ENCODE data around the gene KIF4A.

The KIF4A gene

GRCh38 chrX:70421618-70422017 is 131.7 kb downstream of the KIF4A start:
- Histone ChIP-seq H3K36me3 (peaks cover 40% of the 10 kb centered on the region), H3K27me3 (peaks cover 85% of the 10 kb centered on the region), H3K4me3 (no peak overlapping the region), H3K4me1 (no peaks in the 10 kb centered on the region), H4K20me1 (no peaks in the 10 kb centered on the region; the same call in 1 of the 2 replicates), H3K27ac (no peak overlapping the region), H3K9me3 (no peaks in the 10 kb centered on the region), H3K9ac (no peak overlapping the region), H3K4me2 (no peak overlapping the region)
- no peak for TF ChIP-seq Cebpa-rat (IDR thresholded peaks at IDR 0.05)

- Histone ChIP-seq H3K9me3 (no peaks in the 10 kb centered on the region), H3K27me3 (peaks cover 94% of the 10 kb centered on the region), H3K4me3 (no peak within 1 kb of the TSS), H3K27ac (no peak within 1 kb of the TSS), H3K4me2 (no peak within 1 kb of the TSS), H3K4me1 (no peaks in the 10 kb centered on the region), H3K36me3 (peaks cover 38% of the 10 kb centered on the region), H3K9ac (no peak within 1 kb of the TSS), H4K20me1 (no peaks in the 10 kb centered on the region; the same call in 1 of the 2 replicates)
- TF ChIP-seq Cebpa-rat (IDR thresholded peaks at IDR 0.05): no peak
These were observed 133.0 kb downstream of the KIF4A start, which contains the start of gene GDPD2 for GRCh38 chrX:70422851-70423341. Gene GDPD2 (plus strand): TSS chrX:70423314. CDS start chrX:70424985, 1,671 bp downstream.

DNA sequence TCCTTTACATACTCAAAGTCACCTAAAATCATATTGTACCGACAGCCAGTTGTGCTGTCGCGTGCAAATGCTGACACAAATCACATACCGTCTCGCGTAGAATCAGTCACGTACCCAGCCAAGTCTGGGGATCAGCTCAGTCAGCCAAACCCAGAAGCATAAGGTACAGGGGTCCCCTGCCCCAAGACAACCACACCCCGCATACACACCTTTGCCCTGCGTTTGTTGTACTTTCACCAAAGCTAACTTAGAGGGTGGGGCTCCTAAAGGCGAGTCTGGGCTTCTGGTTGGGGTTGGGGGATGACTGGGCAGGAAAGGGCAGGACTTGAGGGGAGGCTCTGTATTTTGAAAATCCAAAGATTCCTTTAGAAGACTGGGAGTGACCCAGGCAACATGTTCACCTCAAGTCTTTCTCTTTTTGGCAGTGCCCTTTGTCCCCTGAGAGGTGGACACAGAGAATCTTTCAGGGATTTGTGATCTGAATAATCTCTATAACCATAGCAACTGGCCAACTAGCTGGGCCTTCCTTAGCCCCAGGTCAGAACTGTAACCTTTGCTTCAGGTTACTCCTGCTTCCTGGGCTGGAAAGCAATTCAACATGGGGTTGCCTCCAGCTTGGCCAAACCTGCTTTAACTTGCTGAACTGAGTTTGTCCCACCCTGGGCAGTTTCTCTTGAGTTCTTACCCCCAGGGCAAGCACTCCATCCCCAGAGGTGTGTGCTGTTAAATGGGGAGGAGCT is 134.2 kb downstream of the KIF4A start:
- H3K9me3 ChIP-seq: no peaks in the 10 kb centered on the region
- no peak overlapping the region for H3K9ac ChIP-seq
- no peak for TF ChIP-seq Cebpa-rat (IDR thresholded peaks at IDR 0.05)
- H3K4me3 ChIP-seq: no peak overlapping the region
- no peaks in the 10 kb centered on the region for H3K4me1 ChIP-seq
- no peaks in the 10 kb centered on the region; the same call in 1 of the 2 replicates for H4K20me1 ChIP-seq
- H3K4me2 ChIP-seq: no peak overlapping the region
- peaks cover 93% of the 10 kb centered on the region for H3K27me3 ChIP-seq
- no peak overlapping the region for H3K27ac ChIP-seq
- peaks cover 25% of the 10 kb centered on the region for H3K36me3 ChIP-seq

- Histone ChIP-seq H3K9me3 (no peaks in the 10 kb centered on the region), H3K9ac (no peak overlapping the region), H3K4me1 (peaks cover 2% of the 10 kb centered on the region; the same call in 1 of the 2 replicates), H3K27me3 (peaks cover 93% of the 10 kb centered on the region), H3K36me3 (peaks cover 18% of the 10 kb centered on the region), H3K27ac (no peak overlapping the region), H3K4me3 (no peak overlapping the region), H4K20me1 (no peaks in the 10 kb centered on the region; the same call in 1 of the 2 replicates), H3K4me2 (no peak overlapping the region)
- no peak for TF ChIP-seq Cebpa-rat (IDR thresholded peaks at IDR 0.05)
These were observed 134.9 kb downstream of the KIF4A start for GRCh38 chrX:70424801-70425200.

- Histone ChIP-seq H3K4me1 (peaks cover 14% of the 10 kb centered on the region; the same call in 1 of the 2 replicates), H3K4me3 (no peak overlapping the region), H3K27me3 (peaks cover 91% of the 10 kb centered on the region), H3K4me2 (no peak overlapping the region), H3K9me3 (no peaks in the 10 kb centered on the region), H4K20me1 (no peaks in the 10 kb centered on the region), H3K27ac (no peak overlapping the region), H3K9ac (no peak overlapping the region), H3K36me3 (peaks cover under 1% of the 10 kb centered on the region; the same call in 1 of the 2 replicates)
- no peak for TF ChIP-seq Cebpa-rat (IDR thresholded peaks at IDR 0.05)
These were observed 136.7 kb downstream of the KIF4A start for GRCh38 chrX:70426286-70427278.

- Histone ChIP-seq H3K9ac (no peak overlapping the region), H3K36me3 (no peaks in the 10 kb centered on the region), H3K4me3 (no peak overlapping the region), H3K27ac (no peak overlapping the region), H3K4me1 (peaks cover 14% of the 10 kb centered on the region; the same call in 1 of the 2 replicates), H3K4me2 (no peak overlapping the region), H3K9me3 (no peaks in the 10 kb centered on the region), H3K27me3 (peaks cover 93% of the 10 kb centered on the region), H4K20me1 (no peaks in the 10 kb centered on the region)
- no peak for TF ChIP-seq Cebpa-rat (IDR thresholded peaks at IDR 0.05)
These were observed 137.5 kb downstream of the KIF4A start for GRCh38 chrX:70427365-70427764.

GRCh38 chrX:70429759-70430158 is 139.9 kb downstream of the KIF4A start:
- H3K36me3 ChIP-seq: no peaks in the 10 kb centered on the region

DNA sequence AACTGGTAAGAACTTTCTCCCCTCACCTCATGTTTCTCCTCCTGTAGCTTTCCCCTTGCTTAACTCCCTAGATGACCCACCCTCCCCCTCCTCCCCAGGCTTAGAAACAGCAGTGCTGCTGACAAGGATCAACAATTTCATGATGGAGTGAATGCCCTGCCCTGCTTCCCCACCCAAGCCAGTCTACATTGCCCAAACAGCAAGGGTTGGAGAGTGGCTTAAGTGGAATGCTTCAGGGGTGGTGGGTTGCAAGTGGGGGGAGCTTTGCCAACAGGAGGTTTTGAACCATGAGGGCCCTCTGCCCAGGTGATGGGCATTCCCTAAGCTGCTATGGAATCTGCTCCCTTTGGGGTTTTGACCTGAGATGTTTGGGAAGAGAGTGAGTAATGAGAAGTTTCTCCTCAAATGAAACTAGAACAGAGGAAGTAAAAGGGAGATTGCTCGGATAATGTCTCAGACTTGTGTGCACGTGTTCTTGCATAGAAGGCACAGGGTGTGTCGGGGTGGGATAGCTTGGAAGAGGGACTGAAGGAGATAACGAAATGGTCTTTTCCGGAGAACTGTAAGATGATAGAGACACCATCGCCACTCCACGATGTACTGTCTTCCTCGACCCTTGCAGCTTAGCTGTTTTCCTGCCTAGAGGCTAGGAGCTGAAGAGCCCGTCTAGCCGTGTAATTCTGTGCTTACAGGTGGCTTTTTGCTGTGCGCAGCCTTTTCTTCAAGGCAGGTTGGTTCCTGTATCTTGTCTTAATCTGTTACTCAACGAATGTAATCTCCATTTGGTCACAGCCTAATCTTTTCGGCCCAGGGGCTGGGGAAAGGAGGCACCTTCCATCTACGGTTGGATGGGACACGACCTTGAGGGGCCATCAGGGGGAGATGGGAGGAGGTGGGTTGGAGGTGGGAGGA is 143.3 kb downstream of the KIF4A start:
- Histone ChIP-seq H3K9ac (no peak overlapping the region), H3K27ac (no peak overlapping the region), H3K36me3 (no peaks in the 10 kb centered on the region), H3K4me2 (peak overlapping the region; percentile 78), H4K20me1 (no peaks in the 10 kb centered on the region), H3K27me3 (peaks cover 72% of the 10 kb centered on the region), H3K4me3 (peak overlapping the region; percentile 70), H3K4me1 (peaks cover 27% of the 10 kb centered on the region), H3K9me3 (no peaks in the 10 kb centered on the region)
- no peak for TF ChIP-seq Cebpa-rat (IDR thresholded peaks at IDR 0.05)

More at GRCh38 chrX:70429759-70430158, 139.9 kb downstream of the KIF4A start:
- Histone ChIP-seq H3K9me3 (no peaks in the 10 kb centered on the region), H3K4me2 (no peak overlapping the region), H3K27ac (no peak overlapping the region), H3K9ac (no peak overlapping the region), H3K4me1 (peaks cover 15% of the 10 kb centered on the region), H4K20me1 (no peaks in the 10 kb centered on the region), H3K27me3 (peaks cover 75% of the 10 kb centered on the region), H3K4me3 (no peak overlapping the region)
- TF ChIP-seq Cebpa-rat (IDR thresholded peaks at IDR 0.05): no peak

Data from BLaER1 (cell line).